OCI-LY1 (cell line): ENCODE data around the gene SHF.

Experiments
- H2AFZ ChIP-seq: fragments of 200-600 bp; sonication (generic), shearing (Covaris generic); 2 replicates; pipeline ENCODE4 v1.6.0; 2014; ENCODE audit warnings: antibody characterized with exemption, mild to moderate bottlenecking, low read length
- H3F3A ChIP-seq: fragments of 200-600 bp; sonication (generic), shearing (Covaris generic); 2 replicates; pipeline ENCODE4 v1.6.0; 2014; ENCODE audit warnings: mild to moderate bottlenecking, antibody characterized with exemption, low read length, moderate library complexity; ENCODE audit not compliant: insufficient read depth
- H3K27ac ChIP-seq: fragments of 200-600 bp; sonication (generic); 2 replicates; pipeline ENCODE4 v1.5.1; 2014; ENCODE audit warnings: low read length, mixed run types, mild to moderate bottlenecking, low read depth; ENCODE audit not compliant: poor library complexity, severe bottlenecking
- H3K27me3 ChIP-seq: fragments of 200-600 bp; sonication (generic); 2 replicates; pipeline ENCODE4 v1.6.0; 2014; ENCODE audit warnings: antibody characterized with exemption, mild to moderate bottlenecking, low read length, moderate library complexity; ENCODE audit not compliant: insufficient read depth
- H3K36me3 ChIP-seq: fragments of 200-600 bp; sonication (generic); 2 replicates; pipeline ENCODE4 v1.6.1; 2014; ENCODE audit warnings: mild to moderate bottlenecking, antibody characterized with exemption, low read length, moderate library complexity, mixed read lengths; ENCODE audit not compliant: insufficient read depth
- H3K4me1 ChIP-seq: fragments of 200-600 bp; sonication (generic); 2 replicates; pipeline ENCODE4 v1.5.1; 2014; ENCODE audit warnings: mild to moderate bottlenecking, low read length, moderate library complexity; ENCODE audit not compliant: insufficient read depth, severe bottlenecking
- H3K4me2 ChIP-seq: fragments of 200-600 bp; sonication (generic), shearing (Covaris generic); 2 replicates; pipeline ENCODE4 v1.6.1; 2014; ENCODE audit warnings: low read length
- H3K4me3 ChIP-seq: fragments of 200-600 bp; sonication (generic); 2 replicates; pipeline ENCODE4 v1.5.1; 2014; ENCODE audit warnings: low read length, low read depth, mild to moderate bottlenecking, mixed read lengths; ENCODE audit not compliant: poor library complexity, severe bottlenecking
- H3K79me2 ChIP-seq: fragments of 200-600 bp; shearing (Covaris generic); 2 replicates; pipeline ENCODE4 v1.6.1; 2016; ENCODE audit warnings: mixed run types, low read length, mixed read lengths; ENCODE audit not compliant: insufficient read depth
- H3K9ac ChIP-seq: fragments of 200-600 bp; sonication (generic), shearing (Covaris generic); 2 replicates; pipeline ENCODE4 v1.6.1; 2014; ENCODE audit warnings: mild to moderate bottlenecking, low read length, mixed read lengths
- H3K9me2 ChIP-seq: fragments of 200-600 bp; sonication (generic), shearing (Covaris generic); 2 replicates; pipeline ENCODE4 v1.6.1; 2014; ENCODE audit warnings: low read depth, mild to moderate bottlenecking, low read length, mixed read lengths
- H3K9me3 ChIP-seq: fragments of 200-600 bp; shearing (Covaris generic); 2 replicates; pipeline ENCODE4 v1.6.1; 2014; ENCODE audit warnings: low read length, mixed read lengths
- H4K20me1 ChIP-seq: fragments of 200-600 bp; sonication (generic), shearing (Covaris generic); 2 replicates; pipeline ENCODE4 v1.6.0; 2016; ENCODE audit warnings: mild to moderate bottlenecking, low read length; ENCODE audit not compliant: insufficient read depth
- CTCF ChIP-seq: fragments of 200-600 bp; sonication (generic), shearing (Covaris generic); IDR thresholded peaks from 2 replicates; pipeline ENCODE4 v1.5.1; 2017; ENCODE audit warnings: mild to moderate bottlenecking, antibody characterized with exemption, low read length, moderate library complexity, mixed read lengths
- EZH2 ChIP-seq: fragments of 200-600 bp; sonication (generic), shearing (Covaris generic); IDR thresholded peaks from 2 replicates; pipeline ENCODE4 v1.8.0; 2017; ENCODE audit warnings: borderline replicate concordance, mixed run types, mild to moderate bottlenecking, antibody characterized with exemption, low read length, moderate library complexity, mixed read lengths

SHF gene

GRCh38 chr15:45150481-45150880 lies 37.3 kb downstream of the SHF start:
- Histone ChIP-seq H3K9ac (no peak overlapping the region), H3K27me3 (no peaks in the 10 kb centered on the region), H3K36me3 (no peaks in the 10 kb centered on the region), H3K27ac (no peak overlapping the region), H3K4me2 (no peak overlapping the region), H3K4me3 (no peak overlapping the region), H2AFZ (no peak overlapping the region), H3F3A (no peaks in the 10 kb centered on the region), H3K79me2 (no peaks in the 10 kb centered on the region), H3K4me1 (no peaks in the 10 kb centered on the region), H3K9me3 (no peaks in the 10 kb centered on the region), H3K9me2 (no peaks in the 10 kb centered on the region), H4K20me1 (no peaks in the 10 kb centered on the region)
- no peak for TF ChIP-seq EZH2
- no peak for TF ChIP-seq CTCF

GRCh38 chr15:45149060-45149459 lies 38.7 kb downstream of the SHF start:
- H3K4me2 ChIP-seq: no peak overlapping the region
- no peaks in the 10 kb centered on the region for H3K79me2 ChIP-seq
- H3K27ac ChIP-seq: no peak overlapping the region
- no peak overlapping the region for H3K9ac ChIP-seq
- no peaks in the 10 kb centered on the region for H3K9me2 ChIP-seq
- H3K4me1 ChIP-seq: no peaks in the 10 kb centered on the region
- H4K20me1 ChIP-seq: no peaks in the 10 kb centered on the region
- H2AFZ ChIP-seq: no peak overlapping the region
- H3K4me3 ChIP-seq: no peak overlapping the region
- H3K9me3 ChIP-seq: no peaks in the 10 kb centered on the region
- no peak for TF ChIP-seq CTCF
- no peaks in the 10 kb centered on the region for H3F3A ChIP-seq
- no peaks in the 10 kb centered on the region for H3K27me3 ChIP-seq
- H3K36me3 ChIP-seq: no peaks in the 10 kb centered on the region

- H4K20me1 ChIP-seq: no peaks in the 10 kb centered on the region
- H3K9ac ChIP-seq: no peak overlapping the region
- no peaks in the 10 kb centered on the region for H3K9me3 ChIP-seq
- H3F3A ChIP-seq: no peaks in the 10 kb centered on the region
- H3K36me3 ChIP-seq: no peaks in the 10 kb centered on the region
- no peak overlapping the region for H3K4me3 ChIP-seq
- H3K4me1 ChIP-seq: no peaks in the 10 kb centered on the region
- TF ChIP-seq CTCF (no peak), EZH2 (no peak)
- H3K27me3 ChIP-seq: no peaks in the 10 kb centered on the region
- no peaks in the 10 kb centered on the region for H3K9me2 ChIP-seq
- no peaks in the 10 kb centered on the region for H3K79me2 ChIP-seq
- H3K27ac ChIP-seq: no peak overlapping the region
- H3K4me2 ChIP-seq: no peak overlapping the region
- no peak overlapping the region for H2AFZ ChIP-seq
Measured at GRCh38 chr15:45148076-45149059, 39.4 kb downstream of the SHF start.
